ENCODE results near the gene SEL1L. TPM values are rescaled to one million over a fixed set of nuclear protein-coding genes. Genes with fewer than 3 reads are reported as not detected.

SEL1L gene
- total and polyA plus RNA-seq, 7 donors, result 15.5 to 83.4 (median 45.2) TPM

GRCh38 chr14:81423504-81423903, 110.1 kb downstream of the SEL1L start:
- DNase-seq (peak; percentile 60 to 79), ATAC-seq (peak; percentile 33 to 62 (median 48))
- TF ChIP-seq CTCF (IDR thresholded peaks at IDR 0.05), result no peak
- intact Hi-C loops (cut with DNase I), result no loop called here
- Histone ChIP-seq H3K4me1 (peaks cover 15% of the 10 kb centered on the region), H3K36me3 (ENCODE audit: insufficient read depth in 1 of 2, low read depth in 1 of 2) (peaks cover 0 to 11% of the 10 kb centered on the region in 2 donors), H3K27me3 (ENCODE audit: insufficient read depth in 3 of 3, low read length in 2 of 3) (no peaks in the 10 kb centered on the region), H3K9me3 (no peaks in the 10 kb centered on the region), H3K4me3 (no peak overlapping the region), H3K27ac (peak overlapping the region; percentile 44)
- 10 to 20% (median 15%) methylated on average over 6 of the region's 6 CpGs for WGBS, 3 donors

Other genes with a start within 250 kb of the SEL1L start
- 100 to 1,000 TPM in 1 of 4 donors, 10 to 100 TPM in 3; 37.4 to 147 (median 77.1) TPM for gene STON2, start 133.5 kb downstream of the SEL1L start, total RNA-seq
- gene STON2, start 133.5 kb downstream of the SEL1L start, polyA plus RNA-seq, result 10 to 100 TPM in 1 of 3 donors, 1 to 10 TPM in 2; 4.8 to 18.2 (median 6.2) TPM

Measured in psoas muscle (tissue), 8 donors.